GM18511 (cell line): ENCODE measurements around the gene FAM76B.
A peak's percentile ranks its signal among the peaks of the same experiment; 100 is the strongest.
"Not testable (repeated sequence)": the region's sequence is repeated elsewhere in the genome, so short reads cannot be mapped to it uniquely, and the experiment has no call there.

ENCODE experiments used
- ATAC-seq: cut with Tn5 transposase; IDR thresholded peaks from one replicate; pipeline ENCODE4 v1.9.1; 2021; ENCODE audit warnings: mild to moderate bottlenecking, moderate library complexity; ENCODE audit not compliant: unreplicated experiment

The FAM76B gene

GRCh38 chr11:95789506-95790122 is at the start of gene FAM76B:
Gene FAM76B (minus strand): TSS chr11:95789782. CDS start chr11:95789478, 304 bp downstream.
- peak; percentile 72 for ATAC-seq

- ATAC-seq = peak; percentile 94
These were observed 46.3 kb upstream of the FAM76B start for GRCh38 chr11:95835768-95836488.

- no peak for ATAC-seq
These were observed 45.8 kb upstream of the FAM76B start for GRCh38 chr11:95835351-95835750.

GRCh38 chr11:95833378-95833777 is 43.8 kb upstream of the FAM76B start:
- ATAC-seq = no peak

GRCh38 chr11:95832763-95833162 is 43.2 kb upstream of the FAM76B start:
- no peak for ATAC-seq

GRCh38 chr11:95831198-95831883 is 41.8 kb upstream of the FAM76B start:
- no peak for ATAC-seq

- ATAC-seq = no peak
These were observed 40.1 kb upstream of the FAM76B start for GRCh38 chr11:95829580-95830259.

GRCh38 chr11:95827696-95828095 is 38.1 kb upstream of the FAM76B start:
- ATAC-seq = no peak

- ATAC-seq = no peak
These were observed 32.1 kb upstream of the FAM76B start for GRCh38 chr11:95821640-95822039.

- ATAC-seq = no peak
These were observed 26.5 kb upstream of the FAM76B start for GRCh38 chr11:95816037-95816436.

GRCh38 chr11:95811052-95811451 is 21.5 kb upstream of the FAM76B start:
- ATAC-seq = not testable (repeated sequence)

GRCh38 chr11:95806464-95806863 is 16.9 kb upstream of the FAM76B start:
- not testable (repeated sequence) for ATAC-seq

- no peak for ATAC-seq
These were observed 16.3 kb upstream of the FAM76B start for GRCh38 chr11:95805869-95806268.

- no peak for ATAC-seq
These were observed 14.4 kb upstream of the FAM76B start for GRCh38 chr11:95803973-95804372.

GRCh38 chr11:95802806-95803205 is 13.2 kb upstream of the FAM76B start:
- no peak for ATAC-seq

GRCh38 chr11:95800438-95800837 is 10.9 kb upstream of the FAM76B start:
- ATAC-seq = no peak

GRCh38 chr11:95799546-95799945 is 10.0 kb upstream of the FAM76B start:
- no peak for ATAC-seq

GRCh38 chr11:95796501-95796900 is 6.9 kb upstream of the FAM76B start:
- no peak for ATAC-seq

- no peak for ATAC-seq
These were observed 6.2 kb upstream of the FAM76B start for GRCh38 chr11:95795627-95796295.

- ATAC-seq = no peak
These were observed 4.5 kb upstream of the FAM76B start for GRCh38 chr11:95794086-95794485.

- ATAC-seq = no peak
These were observed 3.5 kb upstream of the FAM76B start for GRCh38 chr11:95793116-95793515.
